Keratinocyte (primary cell): ENCODE results near the gene MTX3. TPM values are rescaled to one million over a fixed set of nuclear protein-coding genes. Genes with fewer than 3 reads are reported as not detected.

Source experiments
- DNase-seq: peaks from one replicate; pipeline ENCODE4 v3.0.0-alpha.2; 2011; ENCODE audit warnings: low read depth, missing footprints, low spot score
- FAIRE-seq: peaks from 2 replicates; lab custom pipeline; 2011; peaks lifted over from hg19 to GRCh38; lab: Jason Lieb, UNC
- H2AFZ ChIP-seq: 2 replicates; pipeline ENCODE4 v1.6.0; 2012; ENCODE audit warnings: low read length, control low read depth, inconsistent platforms; ENCODE audit not compliant: control insufficient read depth
- H3K27ac ChIP-seq: 2 replicates; pipeline ENCODE4 v1.5.1; 2011; ENCODE audit warnings: low read length; ENCODE audit not compliant: control insufficient read depth, insufficient read depth
- H3K27me3 ChIP-seq: 3 replicates; pipeline ENCODE4 v1.6.0; 2011; ENCODE audit warnings: low read length; ENCODE audit not compliant: control insufficient read depth, insufficient read depth; ENCODE audit errors: extremely low read depth
- H3K36me3 ChIP-seq, 2 experiments: 2 replicates in 1 of 2; 3 replicates in 1 of 2; pipeline ENCODE4 v1.5.1; 2011; ENCODE audit warnings: low read length in 2 of 2, mild to moderate bottlenecking in 1 of 2; ENCODE audit not compliant: control insufficient read depth in 2 of 2, insufficient read depth in 2 of 2; ENCODE audit errors: extremely low read depth in 1 of 2
- H3K4me1 ChIP-seq: 3 replicates; pipeline ENCODE4 v1.5.1; 2011; ENCODE audit warnings: low read length; ENCODE audit not compliant: control insufficient read depth, insufficient read depth; ENCODE audit errors: extremely low read depth
- H3K4me2 ChIP-seq: 3 replicates; pipeline ENCODE4 v1.6.0; 2011; ENCODE audit warnings: low read depth, low read length; ENCODE audit not compliant: control insufficient read depth, insufficient read depth; ENCODE audit errors: extremely low read depth
- H3K4me3 ChIP-seq, 3 experiments: fragments of 200-600 bp in 1 of 3; sonication (generic) in 1 of 3; 2 replicates in 2 of 3; 3 replicates in 1 of 3; pipeline ENCODE4 v1.5.1; 2011 to 2016; ENCODE audit warnings: low read length in 3 of 3, mild to moderate bottlenecking in 3 of 3, control low read depth in 2 of 3, inconsistent platforms in 1 of 3, low read depth in 1 of 3, mixed read lengths in 1 of 3, mixed run types in 1 of 3, moderate library complexity in 1 of 3; ENCODE audit not compliant: control insufficient read depth in 2 of 3, insufficient read depth in 2 of 3; ENCODE audit errors: extremely low read depth in 1 of 3
- H3K79me2 ChIP-seq: 2 replicates; pipeline ENCODE4 v1.6.0; 2012; ENCODE audit warnings: low read length; ENCODE audit not compliant: control insufficient read depth, insufficient read depth
- H3K9ac ChIP-seq: 3 replicates; pipeline ENCODE4 v1.6.0; 2011; ENCODE audit warnings: low read length; ENCODE audit not compliant: control insufficient read depth, insufficient read depth; ENCODE audit errors: extremely low read depth
- H3K9me1 ChIP-seq: 3 replicates; pipeline ENCODE4 v1.6.0; 2011; ENCODE audit warnings: low read length; ENCODE audit not compliant: control insufficient read depth, insufficient read depth; ENCODE audit errors: extremely low read depth
- H3K9me3 ChIP-seq: 2 replicates; pipeline ENCODE4 v1.5.1; 2012; ENCODE audit warnings: low read depth, low read length; ENCODE audit not compliant: control insufficient read depth
- H4K20me1 ChIP-seq: 3 replicates; pipeline ENCODE4 v1.6.0; 2011; ENCODE audit warnings: low read length; ENCODE audit not compliant: control insufficient read depth, insufficient read depth; ENCODE audit errors: extremely low read depth
- CTCF ChIP-seq, 3 experiments: IDR thresholded peaks in 1 of 3; conservative IDR thresholded peaks in 1 of 3; optimal IDR thresholded peaks in 1 of 3; 2 replicates in 2 of 3; 3 replicates in 1 of 3; pipeline versions ENCODE3 to v1.5.1; 2011; ENCODE audit warnings: low read length in 3 of 3, mild to moderate bottlenecking in 3 of 3, moderate library complexity in 2 of 3, control low read depth in 1 of 3, inconsistent platforms in 1 of 3; ENCODE audit not compliant: insufficient read depth in 2 of 3; ENCODE audit errors: extremely low read depth in 1 of 3
- EZH2 ChIP-seq: IDR thresholded peaks from one replicate; pipeline ENCODE4 v1.6.1; 2012; ENCODE audit warnings: inconsistent platforms, mild to moderate bottlenecking, low read length, moderate library complexity
- dilution Hi-C: fragments of 300-500 bp; cut with MboI; formaldehyde crosslinking; loops from one replicate; pipeline ENCODE4 v1.7.0; 2020; ENCODE audit warnings: low sequenced_read_pairs; ENCODE audit not compliant: extremely low pct_ligation_motif_present
- polyA plus RNA-seq, 5 experiments: library from polyadenylated mRNA; depleted of rRNA in 3 of 5; stranded (reverse) in 3 of 5; stranded (forward) in 1 of 5; unstranded in 1 of 5; fragments of >200 nt; gene quantifications; 1 replicate in 1 of 5; 2 replicates in 3 of 5; 3 replicates in 1 of 5; pipeline versions ENCODE4 v1.2.1 to v1.2.3, GENCODE V29; 2011 to 2012; ENCODE audit warnings: missing spikeins in 2 of 5, low read depth in 1 of 5, low replicate concordance in 1 of 5

Gene MTX3
- polyA plus RNA-seq, 1 donor (not counting 4 experiments of a cell fraction or from before 2014, with no cell fraction given) = 14.3 TPM

GRCh38 chr5:79966448-79966847 is 24.6 kb downstream of the MTX3 start:
- FAIRE-seq (no peak), DNase-seq (no peak)
- H3K36me3 ChIP-seq = no peaks in the 10 kb centered on the region
- TF ChIP-seq CTCF (optimal IDR thresholded peaks at IDR 0.05 in 1 of 3, IDR thresholded peaks at IDR 0.05 in 1 of 3, conservative IDR thresholded peaks at IDR 0.05 in 1 of 3; ENCODE audit: extremely low read depth in 1 of 3, insufficient read depth in 2 of 3, low read length in 3 of 3) (no peak), EZH2 (no peak)
- no peaks in the 10 kb centered on the region for H3K27me3 ChIP-seq
- no peak overlapping the region for H3K9ac ChIP-seq
- H3K27ac ChIP-seq = no peak overlapping the region
- H3K9me1 ChIP-seq = no peaks in the 10 kb centered on the region
- H3K79me2 ChIP-seq = no peaks in the 10 kb centered on the region
- no peak overlapping the region for H2AFZ ChIP-seq
- no peak overlapping the region for H3K4me2 ChIP-seq
- H3K4me3 ChIP-seq = no peak overlapping the region
- H3K9me3 ChIP-seq = no peaks in the 10 kb centered on the region
- H4K20me1 ChIP-seq = no peaks in the 10 kb centered on the region
- dilution Hi-C loops = no loop called here
- H3K4me1 ChIP-seq = peaks cover 29% of the 10 kb centered on the region

- Histone ChIP-seq H3K27ac (no peak overlapping the region), H4K20me1 (no peaks in the 10 kb centered on the region), H3K4me3 (no peak overlapping the region), H3K79me2 (no peaks in the 10 kb centered on the region), H3K36me3 (no peaks in the 10 kb centered on the region), H3K4me1 (peaks cover 18% of the 10 kb centered on the region), H3K9me1 (no peaks in the 10 kb centered on the region), H3K9ac (no peak overlapping the region), H3K4me2 (no peak overlapping the region), H3K27me3 (no peaks in the 10 kb centered on the region), H2AFZ (no peak overlapping the region), H3K9me3 (no peaks in the 10 kb centered on the region)
- TF ChIP-seq EZH2 (no peak), CTCF (optimal IDR thresholded peaks at IDR 0.05 in 1 of 3, IDR thresholded peaks at IDR 0.05 in 1 of 3, conservative IDR thresholded peaks at IDR 0.05 in 1 of 3; ENCODE audit: extremely low read depth in 1 of 3, insufficient read depth in 2 of 3, low read length in 3 of 3) (no peak)
- DNase-seq (no peak), FAIRE-seq (no peak)
- dilution Hi-C loops = no loop called here
These were observed 26.9 kb downstream of the MTX3 start for GRCh38 chr5:79964136-79964535.
